Uterus (tissue), 2 donors: Measurements from ENCODE around the gene SLC44A1.

Source experiments
- POLR2A ChIP-seq, 2 donors: fragments of 450-650 bp; IDR thresholded peaks; one replicate each; pipeline ENCODE4 v1.6.1; 2016; ENCODE audit warnings: antibody characterized with exemption in 2 of 2, mild to moderate bottlenecking in 1 of 2, moderate library complexity in 1 of 2
- TF ChIP-seq, protein P1 (sequence below), 4 experiments: fragments of 200-600 bp in 2 of 4; fragments of 450-650 bp in 2 of 4; sonication (generic) in 2 of 4; IDR thresholded peaks; one replicate each; pipeline ENCODE4 v1.5.1; 2016 to 2019; ENCODE audit warnings: antibody characterized with exemption in 4 of 4, mild to moderate bottlenecking in 2 of 4, moderate library complexity in 1 of 4

DNA sequence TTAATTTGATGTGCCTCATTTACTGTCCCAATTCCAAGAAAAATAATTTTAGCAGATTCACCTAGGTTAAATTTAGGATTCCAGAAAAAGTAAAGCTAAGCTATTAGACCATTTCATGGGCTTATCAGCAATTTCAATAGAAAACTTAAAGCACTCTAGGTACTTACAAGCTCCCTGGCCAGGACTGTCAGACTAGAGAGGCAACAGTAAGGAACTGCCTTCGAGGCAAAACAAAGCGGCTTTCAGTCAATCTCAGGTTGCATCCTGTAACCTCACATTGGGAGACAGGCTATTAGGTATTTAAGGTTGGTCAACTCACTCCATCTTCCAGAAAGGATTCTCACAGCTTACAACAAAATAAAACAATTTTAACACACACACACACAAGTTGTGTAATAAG lies 154.7 kb downstream of the SLC44A1 start:
- TF ChIP-seq, protein P1, sequence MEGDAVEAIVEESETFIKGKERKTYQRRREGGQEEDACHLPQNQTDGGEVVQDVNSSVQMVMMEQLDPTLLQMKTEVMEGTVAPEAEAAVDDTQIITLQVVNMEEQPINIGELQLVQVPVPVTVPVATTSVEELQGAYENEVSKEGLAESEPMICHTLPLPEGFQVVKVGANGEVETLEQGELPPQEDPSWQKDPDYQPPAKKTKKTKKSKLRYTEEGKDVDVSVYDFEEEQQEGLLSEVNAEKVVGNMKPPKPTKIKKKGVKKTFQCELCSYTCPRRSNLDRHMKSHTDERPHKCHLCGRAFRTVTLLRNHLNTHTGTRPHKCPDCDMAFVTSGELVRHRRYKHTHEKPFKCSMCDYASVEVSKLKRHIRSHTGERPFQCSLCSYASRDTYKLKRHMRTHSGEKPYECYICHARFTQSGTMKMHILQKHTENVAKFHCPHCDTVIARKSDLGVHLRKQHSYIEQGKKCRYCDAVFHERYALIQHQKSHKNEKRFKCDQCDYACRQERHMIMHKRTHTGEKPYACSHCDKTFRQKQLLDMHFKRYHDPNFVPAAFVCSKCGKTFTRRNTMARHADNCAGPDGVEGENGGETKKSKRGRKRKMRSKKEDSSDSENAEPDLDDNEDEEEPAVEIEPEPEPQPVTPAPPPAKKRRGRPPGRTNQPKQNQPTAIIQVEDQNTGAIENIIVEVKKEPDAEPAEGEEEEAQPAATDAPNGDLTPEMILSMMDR (IDR thresholded peaks at IDR 0.05): no peak
- TF ChIP-seq POLR2A (IDR thresholded peaks at IDR 0.05): no peak
